IMR-90 (cell line): ENCODE data around the gene MRPS18A. TPM values are rescaled to one million over a fixed set of nuclear protein-coding genes. Genes with fewer than 3 reads are reported as not detected.

Experiments
- ATAC-seq: fragments of 200-7000 bp; cut with Tn5 transposase; 2 replicates; pipeline ENCODE4 v1.9.1; 2020; ENCODE audit warnings: low read depth, mild to moderate bottlenecking, moderate library complexity
- BruUV-seq: library from RNA; stranded (reverse); fragments of 400-500 nt; replicated peaks from 2 replicates; lab custom pipeline; 2021; lab: Mats Ljungman, UMichigan
- CTCF ChIA-PET: fragments of 300-600 bp; formaldehyde crosslinking; extraction: SDS; loops from one replicate; lab custom pipeline; 2021; ENCODE audit warnings: antibody characterized with exemption; lab: Yijun Ruan, JAX
- POLR2A ChIA-PET: fragments of 300-600 bp; sonication (Branson Sonifier 250); formaldehyde crosslinking; loops from one replicate; lab custom pipeline; 2022; ENCODE audit warnings: antibody characterized with exemption; ENCODE audit not compliant: unreplicated experiment; lab: Charles Lee
- DNase-seq: peaks from one replicate; pipeline ENCODE4 v3.0.0; 2013
- H2AFZ ChIP-seq: replicated peaks from 2 replicates; pipeline ENCODE3; 2013; ENCODE audit warnings: low read length, mild to moderate bottlenecking; ENCODE audit not compliant: poor library complexity
- H2AK5ac ChIP-seq: 2 replicates; pipeline ENCODE4 v1.6.1; 2013; ENCODE audit warnings: low read depth, low read length, inconsistent platforms
- H2AK9ac ChIP-seq: replicated peaks from 2 replicates; pipeline ENCODE3; 2013; ENCODE audit warnings: mild to moderate bottlenecking, low read depth, low read length, moderate library complexity; ENCODE audit not compliant: poor library complexity
- H2BK120ac ChIP-seq: 2 replicates; pipeline ENCODE4 v1.6.1; 2013; ENCODE audit warnings: low read depth, low read length, inconsistent platforms
- H2BK15ac ChIP-seq: 3 replicates; pipeline ENCODE4 v1.6.1; 2013; ENCODE audit warnings: low read depth, low read length, inconsistent platforms
- H2BK20ac ChIP-seq: 2 replicates; pipeline ENCODE4 v1.6.1; 2013; ENCODE audit warnings: low read depth, mild to moderate bottlenecking, inconsistent platforms, low read length, moderate library complexity
- H2BK5ac ChIP-seq: 2 replicates; pipeline ENCODE4 v1.6.1; 2013; ENCODE audit warnings: mild to moderate bottlenecking, low read depth, low read length, inconsistent platforms; ENCODE audit not compliant: poor library complexity, severe bottlenecking
- H3K14ac ChIP-seq: replicated peaks from 2 replicates; pipeline ENCODE4 v1.6.1; 2013; ENCODE audit warnings: low read depth, low read length, inconsistent platforms
- H3K18ac ChIP-seq: 2 replicates; pipeline ENCODE4 v1.6.1; 2013; ENCODE audit warnings: low read depth, low read length, control low read depth
- H3K23ac ChIP-seq: 2 replicates; pipeline ENCODE4 v1.6.1; 2013; ENCODE audit warnings: low read depth, low read length, inconsistent platforms
- H3K27ac ChIP-seq: 2 replicates; pipeline ENCODE4 v1.5.1; 2013; ENCODE audit warnings: mild to moderate bottlenecking, control low read depth, low read length; ENCODE audit not compliant: insufficient read depth
- H3K27me3 ChIP-seq: 2 replicates; pipeline ENCODE4 v1.6.1; 2013; ENCODE audit warnings: low read length; ENCODE audit not compliant: control insufficient read depth, insufficient read depth
- H3K36me3 ChIP-seq: 2 replicates; pipeline ENCODE4 v1.6.1; 2013; ENCODE audit warnings: low read length, mixed read lengths; ENCODE audit not compliant: control insufficient read depth, insufficient read depth
- H3K4ac ChIP-seq: 2 replicates; pipeline ENCODE4 v1.6.1; 2013; ENCODE audit warnings: low read depth, low read length, inconsistent platforms
- H3K4me1 ChIP-seq: 2 replicates; pipeline ENCODE4 v1.6.1; 2013; ENCODE audit warnings: low read length, mixed read lengths; ENCODE audit not compliant: control insufficient read depth, insufficient read depth
- H3K4me2 ChIP-seq: 2 replicates; pipeline ENCODE4 v1.6.1; 2013; ENCODE audit warnings: low read depth, mild to moderate bottlenecking, control low read depth, low read length, moderate library complexity
- H3K4me3 ChIP-seq: 2 replicates; pipeline ENCODE4 v1.5.1; 2013; ENCODE audit warnings: low read depth, mild to moderate bottlenecking, control low read depth, low read length, moderate library complexity; ENCODE audit not compliant: insufficient read depth
- H3K56ac ChIP-seq: 2 replicates; pipeline ENCODE4 v1.6.1; 2013; ENCODE audit warnings: low read length, inconsistent platforms; ENCODE audit not compliant: insufficient read depth; ENCODE audit errors: extremely low read depth
- H3K79me1 ChIP-seq, 2 experiments: 2 replicates each; pipeline ENCODE4 v1.6.1; 2013; ENCODE audit warnings: low read length in 2 of 2, inconsistent platforms in 1 of 2, low read depth in 1 of 2
- H3K9ac ChIP-seq: 2 replicates; pipeline ENCODE4 v1.6.1; 2013; ENCODE audit warnings: low read depth, low read length, control low read depth
- H3K9me1 ChIP-seq: 2 replicates; pipeline ENCODE4 v1.6.1; 2013; ENCODE audit warnings: low read length, inconsistent platforms; ENCODE audit not compliant: insufficient read depth
- H3K9me3 ChIP-seq: 2 replicates; pipeline ENCODE4 v1.6.1; 2013; ENCODE audit warnings: low read length; ENCODE audit not compliant: control insufficient read depth, insufficient read depth
- H4K20me1 ChIP-seq: 2 replicates; pipeline ENCODE4 v1.6.1; 2013; ENCODE audit warnings: low read length, inconsistent platforms; ENCODE audit not compliant: insufficient read depth
- H4K5ac ChIP-seq: 2 replicates; pipeline ENCODE4 v1.6.1; 2013; ENCODE audit warnings: mild to moderate bottlenecking, low read depth, low read length, control low read depth
- H4K8ac ChIP-seq, 2 experiments: 2 replicates each; pipeline ENCODE4 v1.6.1; 2013; ENCODE audit warnings: low read depth in 2 of 2, low read length in 2 of 2, control low read depth in 1 of 2, inconsistent platforms in 1 of 2
- H4K91ac ChIP-seq: 2 replicates; pipeline ENCODE4 v1.6.1; 2013; ENCODE audit warnings: low read depth, low read length, inconsistent platforms; ENCODE audit not compliant: insufficient read depth
- BHLHE40 ChIP-seq: fragments of 150-350 bp; IDR thresholded peaks from 2 replicates; pipeline ENCODE4 v1.6.1; 2016; ENCODE audit warnings: mild to moderate bottlenecking, low read depth, low read length
- CEBPB ChIP-seq: IDR thresholded peaks from 2 replicates; pipeline ENCODE4 v1.6.1; 2012; ENCODE audit warnings: low read depth, low read length, improper control_type of control experiment
- CHD1 ChIP-seq: IDR thresholded peaks from 2 replicates; pipeline ENCODE4 v1.6.1; 2012; ENCODE audit warnings: low read depth, low read length, improper control_type of control experiment
- CTCF ChIP-seq: conservative IDR thresholded peaks from 2 replicates; pipeline ENCODE4 v1.5.1; 2012; ENCODE audit warnings: mild to moderate bottlenecking, low read depth, low read length, improper control_type of control experiment
- FOS ChIP-seq: fragments of 150-350 bp; IDR thresholded peaks from 2 replicates; pipeline ENCODE4 v1.6.1; 2016; ENCODE audit warnings: low read depth, low read length
- MAFK ChIP-seq: IDR thresholded peaks from 2 replicates; pipeline ENCODE4 v1.6.1; 2012; ENCODE audit warnings: low read depth, low read length, improper control_type of control experiment
- MAZ ChIP-seq: IDR thresholded peaks from 2 replicates; pipeline ENCODE4 v1.6.1; 2012; ENCODE audit warnings: low read depth, mild to moderate bottlenecking, low read length, improper control_type of control experiment, moderate library complexity, borderline replicate concordance
- MXI1 ChIP-seq: IDR thresholded peaks from 2 replicates; pipeline ENCODE4 v1.6.1; 2012; ENCODE audit warnings: low read depth, mild to moderate bottlenecking, low read length, moderate library complexity, borderline replicate concordance
- NFE2L2 ChIP-seq: fragments of 150-350 bp; IDR thresholded peaks from 2 replicates; pipeline ENCODE4 v1.6.1; 2016; ENCODE audit warnings: low read depth, mild to moderate bottlenecking, low read length
- POLR2A ChIP-seq: IDR thresholded peaks from 2 replicates; pipeline ENCODE4 v1.6.1; 2012; ENCODE audit warnings: mild to moderate bottlenecking, low read depth, low read length
- RAD21 ChIP-seq: IDR thresholded peaks from 2 replicates; pipeline ENCODE4 v1.6.1; 2012; ENCODE audit warnings: low read length, improper control_type of control experiment
- RCOR1 ChIP-seq: IDR thresholded peaks from 2 replicates; pipeline ENCODE4 v1.6.1; 2012; ENCODE audit warnings: mild to moderate bottlenecking, low read length, improper control_type of control experiment; ENCODE audit not compliant: insufficient replicate concordance
- RFX5 ChIP-seq: IDR thresholded peaks from 2 replicates; pipeline ENCODE4 v1.8.0; 2012; ENCODE audit warnings: low read depth, mild to moderate bottlenecking, low read length, moderate library complexity
- SMC3 ChIP-seq: fragments of 150-350 bp; IDR thresholded peaks from 2 replicates; pipeline ENCODE4 v1.6.1; 2016; ENCODE audit warnings: low read depth, mild to moderate bottlenecking, antibody characterized with exemption, low read length, moderate library complexity
- USF2 ChIP-seq: fragments of 150-350 bp; IDR thresholded peaks from 2 replicates; pipeline ENCODE4 v1.6.1; 2017; ENCODE audit warnings: mild to moderate bottlenecking, antibody characterized with exemption, low read length, low read depth
- WGBS, 2 experiments: methylation state at CpG; one replicate each; pipeline versions ENCODE4 v1.1.5 to v1.1.7; 2013; ENCODE audit warnings: missing lambda C conversion rate in 2 of 2; ENCODE audit not compliant: insufficient read length in 1 of 2; ENCODE audit errors: extremely low coverage in 2 of 2; 5-methylcytosine and 5-hydroxymethylcytosine counted together
- dilution Hi-C: fragments of 300-500 bp; cut with HindIII; formaldehyde crosslinking; loops from one replicate; pipeline ENCODE4 v1.14.3; 2018; ENCODE audit warnings: low sequenced_read_pairs; ENCODE audit not compliant: unreplicated experiment
- in situ Hi-C: fragments of 300-500 bp; cut with MboI; formaldehyde crosslinking; loops from 3 replicates; pipeline ENCODE4 v1.14.3; 2019; ENCODE audit warnings: low sequenced_read_pairs, inconsistent platforms, mixed read lengths
- intact Hi-C: fragments of 100-400 bp; cut with micrococcal nuclease; formaldehyde crosslinking; loops from 2 replicates; pipeline ENCODE4 v1.10.0; 2022
- polyA plus RNA-seq, 3 experiments: library from polyadenylated mRNA; depleted of rRNA; stranded (reverse); fragments of >200 nt; gene quantifications; 2 replicates each; pipeline ENCODE4 v1.2.3, GENCODE V29; 2012; ENCODE audit warnings: low replicate concordance in 1 of 3
- total RNA-seq: library from RNA; depleted of rRNA; stranded (reverse); fragments of >200 nt; gene quantifications from 2 replicates; pipeline ENCODE4 v1.2.3, GENCODE V29; 2012
- TF ChIP-seq, protein P1 (sequence below): fragments of 150-350 bp; IDR thresholded peaks from 2 replicates; pipeline ENCODE4 v1.6.1; 2016; ENCODE audit warnings: low read depth, mild to moderate bottlenecking, low read length, moderate library complexity, borderline replicate concordance

MRPS18A gene
- total and polyA plus RNA-seq, 2 of the 4 experiments (the other 2 are of a cell fraction): 47.0 to 56.6 TPM

DNA sequence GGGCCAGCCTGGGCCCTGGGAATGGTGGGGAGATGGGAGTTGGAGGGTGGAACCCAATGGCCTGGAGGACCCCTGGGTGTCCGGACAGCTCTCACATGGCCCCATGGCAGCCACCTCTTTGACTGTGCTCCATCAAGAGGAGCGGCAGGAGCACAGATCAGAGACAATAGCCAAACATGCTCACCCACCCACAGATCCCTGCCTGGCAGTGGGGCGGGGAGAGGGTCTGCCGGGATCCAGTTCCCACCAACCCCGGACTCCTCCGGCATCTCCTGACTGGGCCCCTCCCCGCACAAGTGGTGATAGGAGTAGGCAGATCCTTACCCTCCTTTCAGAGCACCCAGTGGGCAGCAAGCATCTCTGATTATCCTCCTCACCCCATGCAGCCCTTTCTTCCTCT lies 31.9 kb upstream of the MRPS18A start:
- Histone ChIP-seq H2AFZ (no peak overlapping the region), H4K8ac (no peak overlapping the region), H3K4ac (no peak overlapping the region), H2AK5ac (no peak overlapping the region), H3K9me1 (peaks cover 5% of the 10 kb centered on the region; the same call in 1 of the 2 replicates), H3K23ac (no peak overlapping the region), H3K4me2 (no peak overlapping the region), H3K36me3 (no peaks in the 10 kb centered on the region), H3K4me1 (peaks cover 8% of the 10 kb centered on the region), H3K14ac (no peak overlapping the region), H3K27me3 (peaks cover 27% of the 10 kb centered on the region), H2BK15ac (no peak overlapping the region), H3K4me3 (no peak overlapping the region), H2BK20ac (no peak overlapping the region), H4K91ac (no peak overlapping the region), H4K5ac (no peak overlapping the region), H3K27ac (no peak overlapping the region), H3K79me1 (no peaks in the 10 kb centered on the region), H2BK5ac (no peak overlapping the region), H2BK120ac (no peak overlapping the region), H3K56ac (no peak overlapping the region), H3K9me3 (no peaks in the 10 kb centered on the region), H3K18ac (no peak overlapping the region), H3K9ac (no peak overlapping the region), H2AK9ac (no peak overlapping the region), H4K20me1 (no peaks in the 10 kb centered on the region)
- TF ChIP-seq CEBPB (no peak), RFX5 (no peak), NFE2L2 (no peak), USF2 (no peak), CHD1 (no peak), MAZ (no peak), CTCF (no peak), MXI1 (no peak), RAD21 (no peak), BHLHE40 (no peak), FOS (no peak), MAFK (no peak), RCOR1 (no peak), POLR2A (no peak), SMC3 (no peak)
- TF ChIP-seq, protein P1, sequence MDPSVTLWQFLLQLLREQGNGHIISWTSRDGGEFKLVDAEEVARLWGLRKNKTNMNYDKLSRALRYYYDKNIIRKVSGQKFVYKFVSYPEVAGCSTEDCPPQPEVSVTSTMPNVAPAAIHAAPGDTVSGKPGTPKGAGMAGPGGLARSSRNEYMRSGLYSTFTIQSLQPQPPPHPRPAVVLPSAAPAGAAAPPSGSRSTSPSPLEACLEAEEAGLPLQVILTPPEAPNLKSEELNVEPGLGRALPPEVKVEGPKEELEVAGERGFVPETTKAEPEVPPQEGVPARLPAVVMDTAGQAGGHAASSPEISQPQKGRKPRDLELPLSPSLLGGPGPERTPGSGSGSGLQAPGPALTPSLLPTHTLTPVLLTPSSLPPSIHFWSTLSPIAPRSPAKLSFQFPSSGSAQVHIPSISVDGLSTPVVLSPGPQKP: no peak
- in situ Hi-C loops: no loop called here
- CTCF ChIA-PET: interaction anchor here (0.6 kb wide), 1 partner anchor 277 kb away, joined by 5 read pairs; no protein-coding TSS in a partner anchor
- no CpG with 5 or more reads among the region's 7 CpGs for WGBS, 2 experiments
- no TSS peak for BruUV-seq
- DNase-seq (no peak), ATAC-seq (no peak)
- POLR2A ChIA-PET: no interaction called here
- intact Hi-C loops: no loop called here
- dilution Hi-C loops: no loop called here
